Ishikawa (cell line): ENCODE data around the gene HOXC9.

Experiments used
- CEBPB ChIP-seq: IDR thresholded peaks from 2 replicates; pipeline ENCODE4 v1.6.1; 2012
- CREB1 ChIP-seq: IDR thresholded peaks from 2 replicates; pipeline ENCODE4 v1.6.1; 2012; ENCODE audit warnings: low read depth
- EGR1 ChIP-seq: IDR thresholded peaks from 2 replicates; pipeline ENCODE4 v1.6.1; 2012
- EP300 ChIP-seq: IDR thresholded peaks from 2 replicates; pipeline ENCODE4 v1.6.1; 2012; ENCODE audit warnings: borderline replicate concordance
- FOXM1 ChIP-seq: IDR thresholded peaks from 2 replicates; pipeline ENCODE4 v1.6.1; 2012; ENCODE audit warnings: low read depth, borderline replicate concordance
- NFIC ChIP-seq: IDR thresholded peaks from 2 replicates; pipeline ENCODE4 v1.6.1; 2012
- RAD21 ChIP-seq: IDR thresholded peaks from 2 replicates; pipeline ENCODE4 v1.6.1; 2012; ENCODE audit warnings: low read depth
- TAF1 ChIP-seq: IDR thresholded peaks from 2 replicates; pipeline ENCODE4 v1.6.1; 2012; ENCODE audit warnings: low read depth, mild to moderate bottlenecking
- TCF12 ChIP-seq: IDR thresholded peaks from 2 replicates; pipeline ENCODE4 v1.6.1; 2012; ENCODE audit warnings: low read depth
- TEAD4 ChIP-seq: IDR thresholded peaks from 2 replicates; pipeline ENCODE4 v1.6.1; 2012
- YY1 ChIP-seq: IDR thresholded peaks from 2 replicates; pipeline ENCODE4 v1.6.1; 2012; ENCODE audit warnings: low read depth
- ZBTB7A ChIP-seq: IDR thresholded peaks from 2 replicates; pipeline ENCODE4 v1.6.1; 2012; ENCODE audit warnings: low read depth
- TF ChIP-seq, protein P1 (sequence below): IDR thresholded peaks from 2 replicates; pipeline ENCODE4 v1.6.1; 2012
- TF ChIP-seq, protein P2 (sequence below): IDR thresholded peaks from 2 replicates; pipeline ENCODE4 v1.6.1; 2012; ENCODE audit warnings: low read depth, mild to moderate bottlenecking
- TF ChIP-seq, protein P3 (sequence below): IDR thresholded peaks from 2 replicates; pipeline ENCODE4 v1.6.1; 2012

The HOXC9 gene

DNA sequence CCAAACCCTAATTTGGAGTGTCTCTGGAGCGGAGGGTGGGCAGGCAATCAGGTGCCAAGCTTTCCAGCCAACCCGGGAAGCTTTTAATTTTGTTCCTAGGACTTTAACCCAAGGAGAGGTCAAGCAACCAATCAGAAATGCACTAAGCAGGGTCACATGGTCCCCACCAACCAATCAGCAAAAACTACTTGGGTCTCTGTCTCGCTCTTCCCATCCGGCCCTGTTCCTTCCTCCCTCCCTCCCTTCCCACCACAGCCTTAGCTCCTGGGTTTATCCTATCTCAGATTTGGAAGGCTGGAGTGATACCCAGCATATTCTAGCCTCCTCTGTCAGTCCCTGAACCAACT is 40.2 kb downstream of the HOXC9 start:
- no peak for TF ChIP-seq TCF12
- TF ChIP-seq, protein P1, sequence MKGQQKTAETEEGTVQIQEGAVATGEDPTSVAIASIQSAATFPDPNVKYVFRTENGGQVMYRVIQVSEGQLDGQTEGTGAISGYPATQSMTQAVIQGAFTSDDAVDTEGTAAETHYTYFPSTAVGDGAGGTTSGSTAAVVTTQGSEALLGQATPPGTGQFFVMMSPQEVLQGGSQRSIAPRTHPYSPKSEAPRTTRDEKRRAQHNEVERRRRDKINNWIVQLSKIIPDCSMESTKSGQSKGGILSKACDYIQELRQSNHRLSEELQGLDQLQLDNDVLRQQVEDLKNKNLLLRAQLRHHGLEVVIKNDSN, result peak; percentile 87

DNA sequence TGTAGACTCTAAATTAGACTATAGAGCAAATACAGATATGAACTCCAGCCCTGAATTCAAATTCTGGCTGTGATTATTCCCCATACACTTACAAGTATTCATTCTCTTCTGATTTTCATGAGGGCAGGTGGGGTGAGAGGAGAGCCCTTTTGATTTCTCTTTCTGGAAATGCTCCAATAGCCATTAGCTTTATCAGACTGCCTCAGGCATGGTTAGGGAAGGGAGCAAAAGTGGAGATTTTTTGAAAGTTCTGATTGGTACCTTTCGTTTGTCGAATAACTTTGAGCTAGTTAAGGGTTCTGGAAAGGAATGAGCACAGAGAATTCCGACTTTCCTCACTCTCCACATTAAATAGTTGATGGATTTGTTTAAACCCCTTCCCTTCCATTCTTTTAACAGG is 40.7 kb downstream of the HOXC9 start:
- TF ChIP-seq, protein P2, sequence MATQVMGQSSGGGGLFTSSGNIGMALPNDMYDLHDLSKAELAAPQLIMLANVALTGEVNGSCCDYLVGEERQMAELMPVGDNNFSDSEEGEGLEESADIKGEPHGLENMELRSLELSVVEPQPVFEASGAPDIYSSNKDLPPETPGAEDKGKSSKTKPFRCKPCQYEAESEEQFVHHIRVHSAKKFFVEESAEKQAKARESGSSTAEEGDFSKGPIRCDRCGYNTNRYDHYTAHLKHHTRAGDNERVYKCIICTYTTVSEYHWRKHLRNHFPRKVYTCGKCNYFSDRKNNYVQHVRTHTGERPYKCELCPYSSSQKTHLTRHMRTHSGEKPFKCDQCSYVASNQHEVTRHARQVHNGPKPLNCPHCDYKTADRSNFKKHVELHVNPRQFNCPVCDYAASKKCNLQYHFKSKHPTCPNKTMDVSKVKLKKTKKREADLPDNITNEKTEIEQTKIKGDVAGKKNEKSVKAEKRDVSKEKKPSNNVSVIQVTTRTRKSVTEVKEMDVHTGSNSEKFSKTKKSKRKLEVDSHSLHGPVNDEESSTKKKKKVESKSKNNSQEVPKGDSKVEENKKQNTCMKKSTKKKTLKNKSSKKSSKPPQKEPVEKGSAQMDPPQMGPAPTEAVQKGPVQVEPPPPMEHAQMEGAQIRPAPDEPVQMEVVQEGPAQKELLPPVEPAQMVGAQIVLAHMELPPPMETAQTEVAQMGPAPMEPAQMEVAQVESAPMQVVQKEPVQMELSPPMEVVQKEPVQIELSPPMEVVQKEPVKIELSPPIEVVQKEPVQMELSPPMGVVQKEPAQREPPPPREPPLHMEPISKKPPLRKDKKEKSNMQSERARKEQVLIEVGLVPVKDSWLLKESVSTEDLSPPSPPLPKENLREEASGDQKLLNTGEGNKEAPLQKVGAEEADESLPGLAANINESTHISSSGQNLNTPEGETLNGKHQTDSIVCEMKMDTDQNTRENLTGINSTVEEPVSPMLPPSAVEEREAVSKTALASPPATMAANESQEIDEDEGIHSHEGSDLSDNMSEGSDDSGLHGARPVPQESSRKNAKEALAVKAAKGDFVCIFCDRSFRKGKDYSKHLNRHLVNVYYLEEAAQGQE, result no peak
- TF ChIP-seq CEBPB (no peak), TCF12 (no peak), TEAD4 (no peak), YY1 (no peak), TAF1 (no peak), NFIC (no peak), EGR1 (no peak), EP300 (no peak), ZBTB7A (no peak), FOXM1 (no peak), RAD21 (no peak), CREB1 (no peak)
- TF ChIP-seq, protein P1, result no peak
- TF ChIP-seq, protein P3, sequence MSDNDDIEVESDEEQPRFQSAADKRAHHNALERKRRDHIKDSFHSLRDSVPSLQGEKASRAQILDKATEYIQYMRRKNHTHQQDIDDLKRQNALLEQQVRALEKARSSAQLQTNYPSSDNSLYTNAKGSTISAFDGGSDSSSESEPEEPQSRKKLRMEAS, result no peak

DNA sequence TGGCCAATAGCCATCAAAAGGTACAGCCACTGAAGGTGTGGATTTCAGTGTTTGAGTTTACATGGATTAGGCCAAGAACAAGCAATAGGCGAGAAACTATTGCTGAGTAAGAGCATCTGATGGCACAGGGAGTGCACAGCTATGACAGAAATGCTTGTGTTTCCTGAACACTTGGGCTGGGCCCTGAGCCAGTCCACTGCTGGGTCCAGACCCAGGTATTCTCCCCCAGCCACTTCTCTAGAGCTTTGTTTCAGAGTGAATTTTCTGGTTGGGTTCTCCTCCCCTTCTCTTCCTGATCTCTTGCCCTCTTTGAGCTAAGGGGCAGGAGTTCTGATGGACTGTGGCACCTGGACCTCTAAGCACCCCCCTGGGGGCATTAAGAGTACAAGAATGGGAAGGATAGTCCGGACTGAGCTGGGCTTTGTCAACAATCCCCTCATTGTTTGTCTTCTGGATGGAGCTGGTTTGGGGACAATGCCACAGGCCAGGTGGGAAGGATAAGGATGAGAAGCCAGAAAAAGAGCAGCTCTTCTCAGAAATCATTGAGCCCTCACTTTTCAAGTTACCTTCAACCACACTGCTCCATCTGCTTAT is 41.2 kb downstream of the HOXC9 start:
- no peak for TF ChIP-seq EGR1
- no peak for TF ChIP-seq CEBPB
- no peak for TF ChIP-seq YY1
- TF ChIP-seq TEAD4, result no peak
- TF ChIP-seq FOXM1, result no peak
- TF ChIP-seq, protein P3, result no peak

DNA sequence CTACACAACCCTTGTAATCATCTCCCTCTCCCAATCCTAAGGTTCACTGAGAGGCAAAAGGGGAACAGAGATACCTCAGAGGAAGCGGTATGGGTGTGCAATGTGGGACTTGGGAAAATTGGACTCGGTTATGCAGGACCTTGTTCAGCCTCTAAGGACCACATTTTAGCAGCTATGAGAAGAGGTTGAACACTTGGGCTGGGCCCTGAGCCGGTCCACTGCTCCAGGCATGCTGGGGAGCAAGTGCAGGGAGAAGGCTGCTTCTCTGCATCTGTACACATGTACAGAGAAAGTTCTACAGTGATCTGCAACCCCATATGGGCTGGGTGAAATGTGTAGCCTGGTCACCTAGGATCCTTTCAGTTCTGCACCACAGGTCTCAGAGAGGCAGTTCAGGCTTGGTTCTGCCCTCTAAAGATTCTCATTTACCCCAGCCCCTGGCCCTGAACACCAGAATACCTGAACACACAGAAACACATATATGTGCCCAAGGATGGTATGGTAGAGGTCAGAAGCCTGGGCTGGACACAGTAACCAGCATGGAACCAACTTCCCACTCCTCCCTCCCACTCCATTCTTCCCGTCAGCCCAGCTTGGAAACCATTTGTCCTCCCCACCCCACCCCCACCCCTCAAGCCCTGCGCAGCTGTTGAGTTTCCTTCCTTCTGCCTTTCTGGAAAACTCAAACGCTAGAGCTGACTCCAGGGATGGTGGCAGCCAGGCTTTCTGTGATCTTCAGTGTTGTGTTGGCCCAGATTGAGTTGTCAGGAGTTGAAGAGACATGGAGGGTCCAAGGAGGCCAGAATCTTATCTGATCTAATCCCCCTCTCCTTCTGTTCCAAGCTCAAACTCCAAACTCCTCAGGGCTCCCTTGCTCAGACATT is 43.3 kb downstream of the HOXC9 start:
- no peak for TF ChIP-seq EP300
- TF ChIP-seq NFIC, result no peak
- TF ChIP-seq FOXM1, result no peak
- TF ChIP-seq, protein P1, result no peak
- TF ChIP-seq TEAD4, result no peak
- no peak for TF ChIP-seq ZBTB7A
- no peak for TF ChIP-seq CEBPB
- no peak for TF ChIP-seq YY1
- TF ChIP-seq, protein P3, result no peak
- no peak for TF ChIP-seq TCF12

DNA sequence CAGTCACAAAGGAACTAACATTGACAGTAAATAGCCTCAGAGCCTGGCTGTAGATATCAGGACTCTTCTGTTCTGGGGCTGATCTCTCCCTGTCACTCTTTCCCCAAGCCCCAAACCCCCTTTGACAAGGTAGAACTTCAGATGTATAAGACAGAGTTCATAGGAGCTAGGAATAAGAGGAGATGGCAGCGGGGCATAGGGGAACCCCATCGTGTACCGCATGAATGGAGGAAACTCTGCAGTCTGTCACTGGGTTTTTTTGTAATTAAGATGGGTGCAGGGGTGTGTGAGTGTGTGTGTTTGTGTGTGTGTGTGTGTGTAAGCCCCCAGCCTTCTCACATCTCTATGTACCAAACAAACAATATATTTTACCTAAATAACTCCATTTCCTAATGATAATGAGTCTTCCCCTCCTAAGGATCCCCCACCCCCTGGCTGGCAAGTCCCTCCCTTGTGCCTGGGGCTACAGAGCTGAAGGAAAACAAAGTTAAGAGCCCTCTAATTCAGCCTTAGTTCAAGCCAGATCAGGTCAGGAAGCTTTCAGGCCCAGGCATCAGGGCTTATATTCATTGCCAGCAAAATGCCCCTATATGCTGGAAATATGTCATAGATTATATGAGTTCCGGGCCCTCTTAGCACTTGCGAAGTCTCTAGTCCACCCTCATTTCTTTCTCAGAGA is 44.6 kb downstream of the HOXC9 start:
- no peak for TF ChIP-seq YY1
- TF ChIP-seq TAF1, result no peak
- TF ChIP-seq FOXM1, result no peak
- TF ChIP-seq CEBPB, result no peak
- TF ChIP-seq TEAD4, result no peak
- TF ChIP-seq EGR1, result no peak
- TF ChIP-seq NFIC, result no peak
- no peak for TF ChIP-seq EP300
- TF ChIP-seq CREB1, result no peak

DNA sequence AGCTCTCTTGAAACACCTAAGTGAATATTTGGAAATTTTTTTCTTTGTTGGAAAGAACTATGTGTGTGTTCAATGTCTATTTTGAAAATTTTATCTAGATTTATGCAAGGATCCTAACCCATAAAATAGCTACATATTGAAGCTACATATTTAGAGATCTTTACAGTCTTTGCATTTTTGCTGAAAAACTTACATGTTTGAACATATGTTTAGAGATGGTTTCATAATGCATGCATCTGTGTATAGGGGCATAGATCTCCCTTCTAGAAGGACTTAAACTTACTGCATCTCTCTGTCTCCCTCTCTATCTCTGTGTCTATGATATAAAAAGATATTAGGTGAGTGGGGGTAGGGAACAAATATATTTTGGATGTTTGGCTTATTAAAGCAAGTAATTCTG is 45.4 kb downstream of the HOXC9 start:
- TF ChIP-seq CREB1 (no peak), TEAD4 (no peak), CEBPB (no peak), YY1 (no peak), EP300 (no peak), TAF1 (no peak), NFIC (no peak)
- TF ChIP-seq, protein P1, result no peak
